GM18873 (cell line): ENCODE results near the gene CWC15.
"Not testable (repeated sequence)": the region's sequence is repeated elsewhere in the genome, so short reads cannot be mapped to it uniquely, and the experiment has no call there.

ENCODE experiments used
- ATAC-seq: cut with Tn5 transposase; IDR thresholded peaks from one replicate; pipeline ENCODE4 v1.9.1; 2021; ENCODE audit warnings: mild to moderate bottlenecking, moderate library complexity, moderate number of reproducible peaks; ENCODE audit not compliant: unreplicated experiment, low FRiP score

CWC15 gene

GRCh38 chr11:94922321-94923003 lies 50.9 kb downstream of the CWC15 start:
- no peak for ATAC-seq

DNA sequence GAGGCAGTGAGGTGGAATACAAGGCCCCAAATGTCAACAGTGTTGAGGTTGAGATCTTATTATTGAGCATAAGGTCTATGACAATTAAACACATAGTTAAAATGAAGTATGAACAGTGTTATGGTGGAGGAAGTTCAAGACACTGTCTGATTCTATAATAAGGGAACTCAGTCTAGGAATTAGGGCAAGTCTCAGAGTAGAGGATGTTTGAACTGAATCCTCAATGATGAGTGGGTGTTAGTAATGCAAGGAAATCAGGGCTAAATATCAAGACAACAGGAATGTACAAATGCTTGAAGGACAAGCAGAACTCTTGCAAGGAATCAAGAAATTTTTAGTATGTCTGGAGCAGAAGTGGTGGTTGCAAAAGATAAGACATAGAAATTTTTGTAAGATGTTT lies 53.0 kb downstream of the CWC15 start:
- no peak for ATAC-seq

GRCh38 chr11:94913718-94914394 lies 59.5 kb downstream of the CWC15 start:
- not testable (repeated sequence) for ATAC-seq

- no peak for ATAC-seq
These were observed 60.5 kb downstream of the CWC15 start for GRCh38 chr11:94912806-94913205.
